ENCODE data around the gene ABCC8.
"Not testable (repeated sequence)": the region's sequence is repeated elsewhere in the genome, so short reads cannot be mapped to it uniquely, and the experiment has no call there.

ABCC8 gene

DNA sequence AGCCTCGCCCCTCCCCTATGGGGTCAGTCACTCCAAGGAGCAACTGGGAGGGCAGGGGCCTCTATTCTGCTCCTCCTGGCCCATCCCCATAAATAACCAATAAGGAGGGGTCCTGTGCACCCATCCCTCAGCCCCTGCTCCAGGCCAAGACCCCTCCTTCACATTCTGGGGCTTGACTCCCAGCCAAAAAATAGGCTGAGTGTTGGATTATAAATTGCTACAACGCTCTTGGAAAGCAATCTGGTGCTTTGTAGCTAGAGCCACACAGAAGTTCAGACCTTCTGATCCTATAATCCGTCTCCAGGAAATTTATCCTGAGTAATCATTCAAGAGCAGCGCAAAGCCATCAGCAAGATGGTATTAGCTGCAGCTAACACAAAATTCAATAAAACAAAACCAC lies 42.5 kb downstream of the ABCC8 start:
- in situ Hi-C loops (cut with HindIII; ENCODE audit: low sequenced_read_pairs) = no loop called here

DNA sequence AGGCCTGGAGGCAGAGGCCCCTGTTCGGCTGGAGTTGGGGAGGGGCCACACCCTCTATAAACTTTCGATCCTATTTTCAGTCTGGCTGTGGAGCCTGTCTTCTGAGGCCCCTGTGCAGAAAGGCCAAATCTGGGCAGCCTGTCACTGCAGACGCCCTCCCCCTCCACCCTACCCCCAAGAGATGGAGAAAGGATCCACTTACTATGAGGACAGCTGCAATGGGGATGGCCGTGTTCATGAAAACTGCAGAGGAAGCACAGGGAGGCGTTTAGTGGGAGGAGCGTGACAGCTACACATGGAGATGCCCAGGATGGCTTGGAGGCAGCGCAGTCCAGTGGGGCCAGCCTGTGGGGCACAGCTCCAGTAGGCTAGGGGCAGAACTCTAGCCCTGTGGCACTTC lies 44.6 kb downstream of the ABCC8 start:
- in situ Hi-C loops (cut with HindIII; ENCODE audit: low sequenced_read_pairs) = no loop called here

DNA sequence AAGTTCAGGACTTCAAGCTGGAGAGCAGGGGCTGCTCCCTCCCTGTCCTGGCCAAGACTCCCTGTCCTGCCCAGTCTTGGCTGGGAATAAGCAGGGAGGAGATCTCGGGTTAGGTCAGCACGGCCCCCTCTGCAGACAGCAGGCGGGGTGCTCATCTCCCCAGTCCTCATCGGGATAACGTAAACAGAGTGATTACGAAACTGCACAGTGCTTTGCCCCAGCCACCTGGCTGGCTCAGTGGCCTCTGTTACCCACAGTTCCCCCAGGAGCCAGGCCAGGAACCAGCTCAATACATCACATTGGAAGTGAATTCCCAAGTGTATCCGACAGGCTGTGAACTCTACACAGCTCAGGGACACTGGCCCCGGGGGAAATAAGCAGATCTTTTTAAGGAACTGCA lies 45.5 kb downstream of the ABCC8 start:
- in situ Hi-C loops (cut with HindIII; ENCODE audit: low sequenced_read_pairs) = no loop called here

- in situ Hi-C loops (cut with HindIII; ENCODE audit: low sequenced_read_pairs) = no loop called here
These were observed 46.0 kb downstream of the ABCC8 start for GRCh38 chr11:17430616-17431015.

DNA sequence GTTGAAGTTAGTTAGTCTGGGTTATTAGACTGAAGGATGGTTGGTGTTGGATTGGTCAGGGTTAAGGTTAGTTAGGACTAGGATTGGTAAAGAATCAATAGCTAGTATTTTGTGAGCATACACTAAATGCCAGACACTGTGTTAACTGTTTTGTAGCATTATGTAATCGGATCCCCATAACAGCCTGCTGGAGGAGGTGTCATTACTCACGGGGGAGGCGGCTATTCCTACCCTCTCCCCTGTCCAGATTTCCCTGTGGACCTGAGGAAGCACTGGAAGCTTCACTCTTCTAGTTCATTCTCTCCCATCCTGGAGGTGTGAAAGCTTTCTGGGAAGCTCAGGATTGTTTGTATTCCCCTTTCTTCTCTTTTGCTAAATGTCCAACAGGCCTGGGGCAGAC lies 47.7 kb downstream of the ABCC8 start:
- in situ Hi-C loops (cut with HindIII; ENCODE audit: low sequenced_read_pairs) = no loop called here

DNA sequence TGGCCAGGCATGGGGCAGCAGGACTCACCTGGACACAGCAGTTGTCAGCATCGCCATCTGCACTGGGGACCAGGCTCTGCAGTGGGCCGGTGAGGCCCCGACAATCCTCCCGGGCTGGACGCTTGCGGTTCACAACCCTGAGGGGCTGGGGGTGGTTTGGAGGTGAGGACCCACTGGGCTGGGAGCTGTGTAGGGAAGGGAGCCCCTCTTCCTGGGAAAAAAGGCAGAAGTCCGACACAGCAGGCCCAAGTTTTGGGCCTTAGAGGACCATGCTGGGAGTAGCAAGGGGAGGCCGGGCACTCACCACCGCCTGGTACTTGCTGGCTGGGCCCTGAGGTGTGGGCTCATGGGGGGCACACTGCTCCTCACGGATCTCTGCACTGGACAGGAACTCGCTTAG lies 48.4 kb downstream of the ABCC8 start:
- in situ Hi-C loops (cut with HindIII; ENCODE audit: low sequenced_read_pairs) = no loop called here

- in situ Hi-C loops (cut with HindIII; ENCODE audit: low sequenced_read_pairs) = not testable (repeated sequence)
These were observed 50.4 kb downstream of the ABCC8 start for GRCh38 chr11:17426233-17426632.

- in situ Hi-C loops (cut with HindIII; ENCODE audit: low sequenced_read_pairs) = no loop called here
These were observed 52.9 kb downstream of the ABCC8 start for GRCh38 chr11:17423533-17424310.

GRCh38 chr11:17421781-17422180 lies 54.9 kb downstream of the ABCC8 start:
- in situ Hi-C loops (cut with HindIII; ENCODE audit: low sequenced_read_pairs) = no loop called here

GRCh38 chr11:17418444-17419081 lies 58.1 kb downstream of the ABCC8 start:
- in situ Hi-C loops (cut with HindIII; ENCODE audit: low sequenced_read_pairs) = no loop called here

DNA sequence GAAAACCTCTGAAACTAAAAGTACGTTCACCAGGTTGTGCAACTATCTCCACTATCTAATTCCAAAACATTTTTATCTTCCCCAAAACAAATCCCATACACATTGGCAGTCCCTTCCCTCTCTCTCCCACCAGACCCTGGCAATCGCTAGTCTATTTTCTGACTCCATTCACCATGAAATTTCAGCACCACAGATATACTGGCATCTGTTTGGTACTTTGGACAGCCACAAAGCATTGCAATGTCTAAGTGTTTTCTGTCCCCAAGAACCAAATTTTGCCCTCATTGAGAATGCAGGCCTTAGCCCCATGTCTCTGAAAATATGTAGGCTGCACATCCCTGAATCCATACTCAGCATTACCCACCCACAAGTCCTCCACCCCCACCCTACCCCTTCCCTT lies 60.2 kb downstream of the ABCC8 start:
- in situ Hi-C loops (cut with HindIII; ENCODE audit: low sequenced_read_pairs) = no loop called here

DNA sequence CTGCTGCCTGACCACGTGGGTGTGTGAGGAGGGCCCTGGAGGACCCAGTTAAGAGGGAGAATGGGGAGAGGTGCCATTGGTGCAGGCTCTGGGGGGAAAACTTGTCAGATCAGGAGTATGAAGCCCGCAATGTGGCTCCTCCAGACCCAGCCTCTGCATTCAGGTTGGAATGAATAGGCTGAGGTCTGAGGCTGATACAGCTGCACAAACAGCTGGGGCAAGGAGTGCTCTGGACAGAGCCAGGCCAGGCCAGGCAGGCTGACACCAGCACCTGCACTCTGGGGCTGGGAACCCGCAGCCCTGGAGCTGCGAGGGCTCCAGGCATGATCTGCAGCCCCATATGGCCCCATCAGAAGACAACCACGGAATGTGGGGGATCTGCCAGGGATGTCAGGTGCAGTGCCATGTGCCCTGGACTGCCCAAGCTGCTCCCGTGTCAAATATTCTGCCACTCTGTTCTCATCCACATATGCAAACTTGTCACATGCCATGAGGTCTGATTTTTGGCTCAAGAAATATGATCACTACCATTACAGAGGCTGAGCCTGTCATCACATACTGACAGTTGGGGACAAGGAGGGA lies 61.0 kb downstream of the ABCC8 start:
- in situ Hi-C loops (cut with HindIII; ENCODE audit: low sequenced_read_pairs) = no loop called here

DNA sequence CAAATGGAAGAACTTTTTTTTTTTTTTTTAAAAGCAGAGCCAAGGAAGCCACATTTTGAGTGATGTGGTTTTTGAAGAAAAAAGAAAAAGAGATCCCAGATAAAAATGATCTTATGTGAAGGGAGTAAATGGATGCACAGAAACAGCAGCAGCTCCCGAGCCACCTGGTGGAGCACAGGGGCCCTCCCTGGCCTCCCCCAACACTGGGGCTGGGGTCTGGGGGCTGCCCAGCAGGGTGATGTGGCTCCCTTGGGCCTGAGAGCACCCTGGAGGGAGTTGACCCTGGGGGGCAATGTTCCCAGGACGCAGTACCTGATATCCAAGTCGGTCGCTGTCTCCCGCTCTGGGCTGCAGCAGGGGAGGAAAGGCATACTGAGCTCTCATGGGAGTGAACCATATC lies 61.7 kb downstream of the ABCC8 start:
- in situ Hi-C loops (cut with HindIII; ENCODE audit: low sequenced_read_pairs) = no loop called here

- in situ Hi-C loops (cut with HindIII; ENCODE audit: low sequenced_read_pairs) = no loop called here
These were observed 62.3 kb downstream of the ABCC8 start for GRCh38 chr11:17414317-17414737.

DNA sequence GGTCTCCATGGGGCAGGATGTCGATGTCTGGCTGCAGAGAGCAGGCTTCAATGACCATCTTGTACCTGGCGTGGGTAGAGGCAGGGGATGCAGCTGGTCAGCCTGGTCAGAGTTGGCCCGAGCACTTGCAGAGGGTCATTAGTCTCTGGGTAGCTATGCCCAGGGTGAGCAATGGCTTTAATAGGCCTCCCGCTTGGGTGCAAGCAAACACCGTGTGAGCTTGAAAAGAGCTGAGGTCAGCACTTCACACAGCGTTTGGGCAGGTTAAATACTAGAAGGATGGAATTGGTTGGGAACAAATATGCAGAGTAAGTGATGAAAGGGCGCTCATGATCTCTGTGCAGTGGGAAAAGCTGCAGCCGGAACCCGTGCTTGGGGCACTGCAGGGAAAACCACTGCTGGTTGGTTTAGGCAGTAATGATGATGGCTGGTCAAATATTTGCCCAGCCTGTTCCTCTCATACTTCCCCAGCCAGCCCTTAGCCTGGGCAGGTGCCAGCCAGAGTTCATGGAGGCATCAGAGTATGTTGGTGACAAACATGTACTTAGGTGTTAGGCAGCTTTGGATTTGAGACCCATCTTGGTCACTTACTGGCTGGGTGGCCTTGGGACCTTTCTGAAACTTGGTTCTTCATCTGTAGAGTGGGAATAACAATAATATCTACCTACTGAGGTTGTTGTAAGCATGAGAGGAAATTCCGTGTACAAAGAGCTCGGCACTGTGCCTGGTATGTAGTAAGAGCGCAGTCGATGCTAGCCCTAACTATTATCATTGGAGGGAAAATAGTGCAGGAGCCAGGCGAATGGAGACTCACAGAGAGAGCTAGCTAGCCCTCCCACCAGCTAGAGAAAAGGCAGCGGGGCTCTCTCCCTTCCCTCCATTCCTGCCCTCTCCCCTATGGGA lies 63.0 kb downstream of the ABCC8 start:
- in situ Hi-C loops (cut with HindIII; ENCODE audit: low sequenced_read_pairs) = no loop called here

GRCh38 chr11:17412488-17413180 lies 64.0 kb downstream of the ABCC8 start:
- in situ Hi-C loops (cut with HindIII; ENCODE audit: low sequenced_read_pairs) = no loop called here

DNA sequence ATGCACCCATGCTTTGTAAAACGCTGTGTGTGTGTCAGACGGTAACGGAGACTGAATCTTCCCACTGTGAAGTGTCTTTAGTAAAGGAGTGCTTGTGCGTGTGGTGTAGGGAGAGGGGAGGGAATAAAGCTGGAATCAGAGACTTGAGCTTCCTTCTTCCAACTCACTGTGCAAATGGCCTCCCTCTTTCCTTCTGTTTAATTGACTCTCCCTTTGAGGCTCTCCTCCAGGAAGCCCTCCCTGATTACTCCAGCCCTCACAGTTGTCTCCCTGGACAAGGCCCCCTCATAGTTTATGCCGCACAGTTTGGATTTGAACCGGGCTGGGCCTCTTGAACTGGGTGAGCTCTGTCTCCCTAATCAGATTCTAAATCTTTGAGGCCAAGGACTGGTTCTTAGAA lies 65.2 kb downstream of the ABCC8 start:
- in situ Hi-C loops (cut with HindIII; ENCODE audit: low sequenced_read_pairs) = no loop called here

DNA sequence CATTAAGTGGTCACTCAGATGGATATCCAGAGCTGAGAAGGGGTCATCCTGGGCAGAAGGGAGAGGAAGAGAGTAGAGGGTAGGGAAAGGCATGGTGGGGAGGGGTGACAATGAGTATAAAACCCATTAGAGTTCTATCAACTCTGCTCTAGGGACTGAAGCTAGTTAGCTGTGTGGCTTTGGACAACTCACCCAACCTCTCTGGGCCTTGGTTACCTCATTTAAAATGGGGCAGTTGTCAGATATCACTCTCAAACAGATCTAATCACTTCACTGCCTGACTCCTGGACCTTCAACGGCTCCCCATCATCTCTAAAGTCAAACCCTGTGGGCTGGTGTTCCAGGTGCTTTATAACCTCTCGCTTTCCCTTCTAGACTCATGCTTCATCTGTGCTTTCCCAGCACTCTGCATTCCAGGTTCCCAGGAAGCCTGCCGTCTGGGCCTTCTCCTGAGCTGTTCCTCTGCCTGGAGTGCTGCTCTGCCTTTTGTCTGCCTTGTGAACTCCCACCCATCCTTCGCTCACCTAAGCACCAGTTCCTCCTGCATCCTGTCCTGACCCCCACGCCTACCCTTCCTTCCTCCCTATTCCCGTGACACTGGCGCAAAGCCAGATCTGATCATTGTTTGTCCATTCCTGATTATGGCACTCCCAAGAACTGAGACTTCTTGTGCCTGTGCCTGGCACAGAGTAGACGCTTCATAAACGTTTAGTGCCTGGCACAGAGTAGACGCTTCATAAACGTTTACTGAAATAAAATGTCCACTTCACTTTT lies 65.9 kb downstream of the ABCC8 start:
- in situ Hi-C loops (cut with HindIII; ENCODE audit: low sequenced_read_pairs) = no loop called here

DNA sequence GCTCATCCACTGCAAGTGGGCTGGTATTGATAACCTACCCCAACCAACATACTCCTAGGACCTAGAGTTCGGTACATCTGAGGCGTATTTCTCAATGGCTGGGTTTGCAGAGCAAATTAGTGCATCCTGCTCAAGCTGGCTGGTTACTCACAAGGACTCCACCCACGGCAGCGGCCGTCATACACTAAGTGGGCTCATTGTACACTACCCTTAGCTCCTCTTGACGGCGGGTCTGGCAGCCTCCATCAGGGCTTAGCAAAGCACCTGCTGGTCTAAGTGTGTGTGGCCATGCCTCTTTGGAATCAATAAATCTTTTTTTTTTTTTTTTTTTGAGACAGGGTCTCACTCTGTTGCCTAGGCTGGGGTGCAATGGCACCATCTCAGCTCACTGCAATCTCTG lies 68.0 kb downstream of the ABCC8 start:
- in situ Hi-C loops (cut with HindIII; ENCODE audit: low sequenced_read_pairs) = no loop called here

GRCh38 chr11:17408026-17408425 lies 68.6 kb downstream of the ABCC8 start:
- in situ Hi-C loops (cut with HindIII; ENCODE audit: low sequenced_read_pairs) = no loop called here

All from DLD1 (cell line).